Psoas muscle (tissue), 8 donors: ENCODE data around the gene MYL2. TPM values are rescaled to one million over a fixed set of nuclear protein-coding genes. Genes with fewer than 3 reads are reported as not detected.

Experiments
- ATAC-seq, 4 donors: fragments of 200-7000 bp; cut with Tn5 transposase; one replicate each; pipeline ENCODE4 v1.9.1; 2020; ENCODE audit warnings: moderate library complexity in 3 of 4, mild to moderate bottlenecking in 2 of 4
- DNase-seq, 2 donors: peaks; one replicate each; pipeline ENCODE4 v3.0.0-alpha.2; 2020
- H3K27ac ChIP-seq: fragments of 200-600 bp; one replicate; pipeline ENCODE4 v1.8.0; 2022
- H3K27me3 ChIP-seq, 3 donors: fragments of 200-600 bp in 1 of 3; one replicate each; pipeline versions ENCODE4 v1.6.1 to v1.8.0; 2013 to 2022; ENCODE audit warnings: low read length in 2 of 3, mild to moderate bottlenecking in 2 of 3, moderate library complexity in 1 of 3; ENCODE audit not compliant: insufficient read depth in 3 of 3
- H3K36me3 ChIP-seq, 2 donors: fragments of 200-600 bp in 1 of 2; one replicate each; pipeline versions ENCODE4 v1.6.1 to v1.8.0; 2013 to 2022; ENCODE audit warnings: low read depth in 1 of 2, mild to moderate bottlenecking in 1 of 2, moderate library complexity in 1 of 2; ENCODE audit not compliant: insufficient read depth in 1 of 2
- H3K4me1 ChIP-seq: fragments of 200-600 bp; one replicate; pipeline ENCODE4 v1.8.0; 2022
- H3K4me3 ChIP-seq: fragments of 200-600 bp; one replicate; pipeline ENCODE4 v1.8.0; 2022; ENCODE audit warnings: mild to moderate bottlenecking
- H3K9me3 ChIP-seq: fragments of 200-600 bp; one replicate; pipeline ENCODE4 v1.8.0; 2022
- WGBS, 3 donors: extraction: QIAGEN DNeasy Blood & Tissue Kit; methylation state at CpG; one replicate each; pipeline versions ENCODE4 v1.1.6 to v1.1.7; 2013; 5-methylcytosine and 5-hydroxymethylcytosine counted together
- intact Hi-C, 2 donors: fragments of 100-400 bp; cut with DNase I; formaldehyde crosslinking; loops; one replicate each; pipeline versions ENCODE4 v1.11.0 to v1.14.2; 2022
- polyA plus RNA-seq, 3 donors: library from polyadenylated mRNA; stranded (reverse); fragments of 200-250 nt; gene quantifications; one replicate each; pipeline ENCODE4 v1.2.3, GENCODE V29; 2013
- total RNA-seq, 4 donors: library from RNA; stranded (reverse); fragmentation: NEBNext Ultra II Directional in 2 of 4; extraction: Animal tissue kit (Norgen Biotek cat#: 25700) in 2 of 4; gene quantifications; one replicate each; pipeline versions ENCODE4 v1.2.1 to v1.2.4, GENCODE V29; 2021 to 2023
- TF ChIP-seq, protein P1 (sequence below): fragments of 200-600 bp; IDR thresholded peaks from one replicate; pipeline ENCODE4 v1.8.0; 2022; ENCODE audit warnings: antibody characterized with exemption
- donor health status: healthy with polysubstance abuse.
- donor health status: DM: no; HTN: no; CAD: no; lungs with moderate emphysema.
- donor health status: Bipolar disorder and iron deficiency.
- donor health status: healthy.
- donor health status: DM: yes; HTN: yes; CAD: no.
- donor health status: DM: no; HTN: no; CAD: no.
- donor health status: DM: no; HTN: no; CAD: no.
- donor health status: DM: yes; HTN: yes; CAD: no.

MYL2 gene
- total and polyA plus RNA-seq, 7 donors: 7,765 to 31,606 (median 17,490) TPM

GRCh38 chr12:110913119-110914056 is 7.0 kb downstream of the MYL2 start:
- 72 to 83% (median 75%) methylated on average over 14 of the region's 14 CpGs for whole genome bisulfite sequencing, 3 donors
- Histone ChIP-seq H3K9me3 (no peaks in the 10 kb centered on the region), H3K27ac (no peak overlapping the region), H3K27me3 (no peaks in the 10 kb centered on the region), H3K4me3 (no peak overlapping the region), H3K4me1 (no peaks in the 10 kb centered on the region), H3K36me3 (peaks cover 0 to 27% of the 10 kb centered on the region in 2 donors)
- ATAC-seq (no peak), DNase-seq (no peak)
- TF ChIP-seq, protein P1, sequence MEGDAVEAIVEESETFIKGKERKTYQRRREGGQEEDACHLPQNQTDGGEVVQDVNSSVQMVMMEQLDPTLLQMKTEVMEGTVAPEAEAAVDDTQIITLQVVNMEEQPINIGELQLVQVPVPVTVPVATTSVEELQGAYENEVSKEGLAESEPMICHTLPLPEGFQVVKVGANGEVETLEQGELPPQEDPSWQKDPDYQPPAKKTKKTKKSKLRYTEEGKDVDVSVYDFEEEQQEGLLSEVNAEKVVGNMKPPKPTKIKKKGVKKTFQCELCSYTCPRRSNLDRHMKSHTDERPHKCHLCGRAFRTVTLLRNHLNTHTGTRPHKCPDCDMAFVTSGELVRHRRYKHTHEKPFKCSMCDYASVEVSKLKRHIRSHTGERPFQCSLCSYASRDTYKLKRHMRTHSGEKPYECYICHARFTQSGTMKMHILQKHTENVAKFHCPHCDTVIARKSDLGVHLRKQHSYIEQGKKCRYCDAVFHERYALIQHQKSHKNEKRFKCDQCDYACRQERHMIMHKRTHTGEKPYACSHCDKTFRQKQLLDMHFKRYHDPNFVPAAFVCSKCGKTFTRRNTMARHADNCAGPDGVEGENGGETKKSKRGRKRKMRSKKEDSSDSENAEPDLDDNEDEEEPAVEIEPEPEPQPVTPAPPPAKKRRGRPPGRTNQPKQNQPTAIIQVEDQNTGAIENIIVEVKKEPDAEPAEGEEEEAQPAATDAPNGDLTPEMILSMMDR: no peak
- intact Hi-C loops: no loop called here

- H3K4me3 ChIP-seq: no peak overlapping the region
- H3K4me1 ChIP-seq: no peaks in the 10 kb centered on the region
- DNase-seq: no peak
- WGBS, 3 donors: 59 to 77% (median 73%) methylated on average over 6 of the region's 6 CpGs
- TF ChIP-seq, protein P1: no peak
- no peaks in the 10 kb centered on the region for H3K9me3 ChIP-seq
- ATAC-seq: no peak
- intact Hi-C loops: no loop called here
- H3K36me3 ChIP-seq: peaks cover 0 to 23% of the 10 kb centered on the region in 2 donors
- H3K27ac ChIP-seq: no peak overlapping the region
- no peaks in the 10 kb centered on the region for H3K27me3 ChIP-seq
Measured at GRCh38 chr12:110912263-110912662, 8.1 kb downstream of the MYL2 start.

GRCh38 chr12:110908377-110909152 is 11.8 kb downstream of the MYL2 start:
- no peaks in the 10 kb centered on the region for H3K27me3 ChIP-seq
- peaks cover 0 to 11% of the 10 kb centered on the region in 2 donors for H3K36me3 ChIP-seq
- no peak overlapping the region for H3K4me3 ChIP-seq
- peak overlapping the region; percentile 23 for H3K27ac ChIP-seq
- intact Hi-C loops: no loop called here
- WGBS, 3 donors: 32 to 49% (median 49%) methylated on average over 13 to 14 of the region's 14 CpGs
- no peaks in the 10 kb centered on the region for H3K9me3 ChIP-seq
- TF ChIP-seq, protein P1: no peak
- peak; percentile 9 to 25 (median 19) for ATAC-seq
- no peaks in the 10 kb centered on the region for H3K4me1 ChIP-seq
- no peak for DNase-seq

GRCh38 chr12:110907583-110907982 is 12.8 kb downstream of the MYL2 start:
- Histone ChIP-seq H3K36me3 (peaks cover 0 to 7% of the 10 kb centered on the region in 2 donors), H3K4me1 (no peaks in the 10 kb centered on the region), H3K4me3 (no peak overlapping the region), H3K27ac (no peak overlapping the region), H3K9me3 (no peaks in the 10 kb centered on the region), H3K27me3 (no peaks in the 10 kb centered on the region)
- DNase-seq (no peak), ATAC-seq (peak; percentile 3 to 22 (median 13))
- intact Hi-C loops: no loop called here
- TF ChIP-seq, protein P1: no peak
- WGBS, 3 donors: 32 to 47% (median 34%) methylated on average over 8 of the region's 8 CpGs
